Stimulated activated CD4-positive, alpha-beta T cell treated with anti-CD3 and anti-CD28 coated beads, Interleukin-1b, Interleukin-23, amount 100 ng/mL, for 48 hours (primary cell): ENCODE results near the gene ELANE.
"Not testable (repeated sequence)": the region's sequence is repeated elsewhere in the genome, so short reads cannot be mapped to it uniquely, and the experiment has no call there.

Experiments used
- DNase-seq: peaks from one replicate; pipeline ENCODE4 v3.0.0-alpha.2; 2020

The ELANE gene

GRCh38 chr19:882871-883497 is 30.9 kb downstream of the ELANE start:
- DNase-seq, result no peak

DNA sequence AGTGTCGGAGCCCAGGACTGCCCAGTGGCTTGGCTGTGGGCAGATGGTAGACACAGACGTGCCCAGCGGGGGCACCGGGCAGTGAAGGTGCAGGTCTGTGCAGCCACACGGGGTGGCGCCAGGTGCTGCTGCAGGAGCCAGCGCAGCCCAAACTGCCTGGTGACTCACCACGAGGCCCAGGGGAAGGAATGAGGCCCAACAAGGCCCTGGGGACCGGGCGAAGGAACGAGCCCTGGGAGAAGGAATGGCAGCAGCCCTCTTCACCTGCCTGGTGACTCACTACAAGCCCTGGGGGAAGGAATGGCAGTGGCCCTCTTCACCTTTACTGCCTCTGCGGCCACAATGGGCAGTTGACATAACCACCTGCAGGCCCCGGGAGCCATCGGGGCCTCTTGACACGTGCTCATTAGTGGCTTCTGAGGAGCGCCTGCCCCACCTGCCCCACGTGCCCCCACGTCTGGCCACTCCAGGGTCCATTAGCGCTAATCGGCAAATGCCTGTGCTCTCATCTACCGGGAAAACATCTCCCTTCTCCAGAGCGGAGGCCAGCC is 31.6 kb downstream of the ELANE start:
- DNase-seq, result no peak

- DNase-seq, result no peak
Observed at GRCh38 chr19:884420-885211, 32.5 kb downstream of the ELANE start.

DNA sequence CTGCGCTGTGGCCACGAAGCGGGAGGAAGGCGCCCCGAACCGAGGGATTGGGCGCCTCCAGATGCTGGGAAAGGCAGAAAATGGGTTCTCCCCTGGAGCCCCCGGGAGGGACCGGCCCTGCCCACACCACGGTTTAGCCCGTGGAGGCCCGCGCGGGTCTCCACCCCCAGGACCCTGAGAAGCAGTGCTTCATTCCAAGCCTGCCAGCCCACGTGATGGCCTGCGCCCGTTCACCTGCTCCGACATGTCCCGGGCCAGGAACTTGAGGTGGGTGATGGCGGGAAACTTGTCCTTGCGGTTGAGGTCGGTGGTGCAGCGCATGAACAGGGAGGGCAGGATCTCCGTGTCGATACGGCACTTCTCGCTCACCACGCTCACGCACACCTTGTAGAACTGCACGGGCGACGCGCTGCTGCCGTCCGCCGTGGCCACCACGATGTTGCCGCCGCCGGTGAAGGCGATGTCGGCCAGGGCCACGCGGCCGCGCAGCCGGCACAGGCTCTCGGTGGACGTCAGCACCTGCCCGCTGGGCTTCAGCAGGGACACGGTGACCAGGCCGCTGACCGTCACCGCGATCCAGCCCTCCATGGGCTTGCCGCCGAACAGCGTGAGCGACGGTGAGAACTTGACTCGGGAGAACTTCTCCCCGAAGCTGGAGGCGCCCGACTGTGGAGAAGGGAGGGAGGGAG is 33.6 kb downstream of the ELANE start:
- no peak for DNase-seq

GRCh38 chr19:887072-887471 is 35.0 kb downstream of the ELANE start:
- DNase-seq, result no peak

- no peak for DNase-seq
Observed at GRCh38 chr19:887599-887998, 35.5 kb downstream of the ELANE start.

DNA sequence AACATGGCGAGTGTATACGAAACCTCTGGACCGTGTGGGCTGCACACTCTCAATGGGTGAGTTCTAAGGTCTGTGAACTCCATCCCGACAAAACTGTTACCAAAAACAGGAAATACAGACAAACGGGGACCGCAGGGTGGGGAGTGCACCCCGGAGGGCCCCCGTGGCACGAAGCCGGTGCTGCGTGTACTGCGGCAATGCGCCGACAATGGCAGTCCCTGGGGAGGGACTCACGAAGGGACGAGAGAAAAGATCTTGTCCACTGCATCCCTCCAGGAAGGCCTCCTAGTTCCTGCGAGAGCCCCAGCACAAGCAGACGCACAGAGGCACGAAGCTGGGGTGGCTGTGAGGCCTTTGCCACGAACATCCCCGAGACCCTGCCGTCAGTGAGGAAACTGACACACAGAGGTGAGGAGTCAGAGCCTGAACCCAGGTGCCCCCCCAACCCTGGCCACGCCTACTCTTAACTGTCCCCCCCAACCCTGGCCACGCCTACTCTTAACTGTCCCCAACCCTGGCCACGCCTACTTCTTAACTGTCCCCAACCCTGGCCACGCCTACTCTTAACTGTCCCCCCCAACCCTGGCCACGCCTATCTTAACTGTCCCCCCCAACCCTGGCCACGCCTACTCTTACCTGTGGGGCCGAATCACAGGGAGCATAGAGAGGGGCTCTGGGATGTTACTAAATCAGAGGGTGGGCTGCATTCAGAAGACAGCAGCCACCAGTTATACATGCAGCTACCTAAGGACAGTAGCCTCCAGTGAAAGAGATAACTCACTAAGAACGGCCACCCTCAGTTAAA is 36.7 kb downstream of the ELANE start:
- peak; percentile 54 for DNase-seq

- DNase-seq, result no peak
Observed at GRCh38 chr19:889662-890295, 37.7 kb downstream of the ELANE start.

- no peak for DNase-seq
Observed at GRCh38 chr19:890831-891230, 38.7 kb downstream of the ELANE start.

- not testable (repeated sequence) for DNase-seq
Observed at GRCh38 chr19:891421-892200, 39.5 kb downstream of the ELANE start.

GRCh38 chr19:892243-892893 is 40.3 kb downstream of the ELANE start:
- DNase-seq, result no peak

DNA sequence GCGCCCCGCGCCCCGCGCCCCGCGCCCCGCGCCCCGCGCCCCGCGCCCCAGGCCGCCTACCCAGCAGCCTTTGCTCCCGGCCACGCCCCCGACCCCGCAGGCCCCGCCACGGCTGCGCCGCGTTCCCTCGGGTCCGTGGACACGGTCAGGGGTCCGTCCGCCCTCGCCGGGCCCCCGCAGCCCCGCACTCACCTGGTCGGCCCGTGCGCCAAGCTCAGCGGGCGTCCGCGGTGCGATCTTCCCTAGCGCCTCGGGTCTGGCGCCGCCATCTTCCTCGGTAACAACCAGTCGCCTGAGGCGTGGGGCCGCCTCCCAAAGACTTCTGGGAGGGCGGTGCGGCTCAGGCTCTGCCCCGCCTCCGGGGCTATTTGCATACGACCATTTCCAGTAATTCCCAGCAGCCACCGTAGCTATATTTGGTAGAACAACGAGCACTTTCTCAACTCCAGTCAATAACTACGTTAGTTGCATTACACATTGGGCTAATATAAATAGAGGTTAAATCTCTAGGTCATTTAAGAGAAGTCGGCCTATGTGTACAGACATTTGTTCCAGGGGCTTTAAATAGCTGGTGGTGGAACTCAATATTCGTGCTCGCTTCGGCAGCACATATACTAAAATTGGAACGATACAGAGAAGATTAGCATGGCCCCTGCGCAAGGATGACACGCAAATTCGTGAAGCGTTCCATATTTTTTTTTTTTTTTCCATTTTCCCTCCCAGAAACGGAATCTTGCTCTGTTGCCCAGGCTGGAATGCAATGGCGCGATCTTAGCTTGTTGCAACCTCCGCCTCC is 41.0 kb downstream of the ELANE start, which contains the start of the genes MED16 and RNU6-9:
MED16 (minus strand) TSS at position 294 of the 796 bp plus-strand sequence. CDS start 2,056 bp downstream, outside the sequence.
RNU6-9 (plus strand) TSS at position 591 of the 796 bp plus-strand sequence.
- DNase-seq, result peak; percentile 91

DNA sequence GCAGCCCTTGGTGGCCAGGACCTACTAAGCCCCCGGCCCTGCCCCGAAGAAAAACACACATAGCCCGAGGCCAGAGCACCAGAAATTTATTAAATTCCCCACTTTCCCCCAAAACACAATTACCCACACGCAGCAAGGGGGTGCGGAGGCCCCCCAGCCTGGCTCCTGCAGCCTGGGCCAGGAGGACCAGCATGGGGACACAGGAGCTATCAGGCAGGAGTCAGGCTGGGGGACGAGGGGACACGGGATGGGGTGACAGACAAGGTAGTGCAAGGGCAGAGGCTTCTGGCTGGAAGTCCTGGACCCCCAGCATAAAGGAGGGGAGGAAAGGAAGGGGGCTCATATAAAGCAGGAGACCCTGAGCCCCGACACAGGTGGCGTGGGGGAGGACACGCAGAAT is 44.3 kb downstream of the ELANE start:
- DNase-seq, result no peak

GRCh38 chr19:896999-897398 is 44.9 kb downstream of the ELANE start:
- DNase-seq, result no peak

GRCh38 chr19:897442-898039 is 45.4 kb downstream of the ELANE start:
- no peak for DNase-seq

- no peak for DNase-seq
Observed at GRCh38 chr19:898663-899062, 46.6 kb downstream of the ELANE start.

DNA sequence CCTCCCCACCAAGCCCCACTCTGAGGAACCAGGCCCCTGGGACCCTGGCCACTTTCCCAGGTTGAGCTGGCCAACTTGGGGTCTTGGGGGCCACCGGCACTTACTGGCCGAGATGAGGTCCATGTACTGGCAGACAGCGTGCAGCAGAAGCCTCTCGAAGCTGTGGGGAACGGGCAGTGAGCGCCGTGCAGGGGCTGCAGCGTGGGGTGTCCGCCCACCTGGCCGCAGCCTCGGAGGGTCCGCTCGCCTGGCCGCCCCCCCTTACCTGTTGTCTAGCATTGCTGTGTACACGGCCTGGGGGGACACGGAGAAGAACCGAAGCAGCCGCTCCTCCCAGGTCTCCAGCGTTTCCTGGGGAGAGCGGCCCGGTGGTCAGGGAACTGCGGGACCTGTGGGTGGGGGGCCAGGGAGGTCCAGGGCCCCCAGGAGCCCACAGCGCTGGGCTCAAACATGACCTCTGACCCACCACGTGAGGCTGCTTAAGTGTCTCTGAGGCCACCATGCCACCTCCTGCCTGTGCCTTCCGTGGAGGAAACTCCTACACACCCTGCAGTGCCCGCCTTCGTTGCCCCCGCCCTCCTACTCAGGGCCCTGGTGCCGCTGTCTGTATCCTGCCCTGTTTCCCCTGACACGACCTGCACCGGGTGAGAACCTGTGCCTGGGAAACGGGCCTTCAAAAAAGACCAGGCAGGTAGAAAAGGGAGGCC is 47.4 kb downstream of the ELANE start:
- DNase-seq, result no peak

DNA sequence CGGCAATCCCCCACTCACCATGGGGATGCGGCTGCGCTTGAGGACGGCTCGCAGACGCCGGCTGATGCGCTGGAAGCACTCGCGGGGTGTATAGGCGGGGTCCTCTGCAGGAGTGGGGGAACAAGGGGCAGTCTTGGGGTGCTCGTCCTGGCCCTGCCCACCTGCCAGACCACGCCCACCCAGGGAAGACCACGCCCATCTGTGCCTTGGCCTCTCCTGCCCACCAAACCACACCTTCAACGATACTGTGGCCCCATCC is 47.9 kb downstream of the ELANE start:
- DNase-seq, result no peak
